Lung (tissue), 12 donors: ENCODE data around the gene TNF. TPM values are rescaled to one million over a fixed set of nuclear protein-coding genes. Genes with fewer than 3 reads are reported as not detected.

Experiments used
- ATAC-seq: fragments of 200-7000 bp; cut with Tn5 transposase; one replicate; pipeline ENCODE4 v1.9.1; 2020; ENCODE audit warnings: moderate number of reproducible peaks; ENCODE audit not compliant: insufficient read depth, low FRiP score
- DNase-seq, 3 donors: peaks; one replicate each; pipeline ENCODE4 v3.0.0-alpha.2; 2013 to 2017
- H3K27ac ChIP-seq, 2 donors: one replicate each; pipeline ENCODE4 v1.5.1; 2013; ENCODE audit warnings: mild to moderate bottlenecking in 2 of 2, moderate library complexity in 2 of 2, control low read depth in 1 of 2, inconsistent platforms in 1 of 2, low read depth in 1 of 2, low read length in 1 of 2
- H3K27me3 ChIP-seq, 3 donors: one replicate each; pipeline ENCODE4 v1.5.1; 2013; ENCODE audit warnings: low read length in 2 of 3; ENCODE audit not compliant: control insufficient read depth in 3 of 3, insufficient read depth in 3 of 3
- H3K36me3 ChIP-seq, 4 donors: one replicate each; pipeline ENCODE4 v1.5.1; 2013; ENCODE audit warnings: low read length in 4 of 4, mild to moderate bottlenecking in 1 of 4, moderate library complexity in 1 of 4; ENCODE audit not compliant: control insufficient read depth in 4 of 4, insufficient read depth in 4 of 4
- H3K4me1 ChIP-seq, 5 donors: one replicate each; pipeline ENCODE4 v1.5.1; 2013; ENCODE audit warnings: low read length in 5 of 5, mild to moderate bottlenecking in 2 of 5, moderate library complexity in 1 of 5; ENCODE audit not compliant: control insufficient read depth in 5 of 5, insufficient read depth in 5 of 5
- H3K4me3 ChIP-seq: one replicate; pipeline ENCODE4 v1.5.1; 2013; ENCODE audit warnings: mild to moderate bottlenecking, control low read depth, moderate library complexity
- H3K9ac ChIP-seq, 2 donors: one replicate each; pipeline ENCODE4 v1.5.1; 2013; ENCODE audit warnings: low read length in 2 of 2, control low read depth in 1 of 2; ENCODE audit not compliant: insufficient read depth in 1 of 2
- H3K9me3 ChIP-seq, 4 donors: one replicate each; pipeline ENCODE4 v1.5.1; 2013; ENCODE audit warnings: low read length in 3 of 4, mild to moderate bottlenecking in 1 of 4, moderate library complexity in 1 of 4; ENCODE audit not compliant: control insufficient read depth in 4 of 4, insufficient read depth in 3 of 4
- CTCF ChIP-seq: IDR thresholded peaks from 2 replicates; pipeline ENCODE4 v1.5.1; 2012; ENCODE audit warnings: mild to moderate bottlenecking; ENCODE audit errors: control extremely low read depth, extremely low read depth
- WGBS, 2 donors: extraction: QIAGEN DNeasy Blood & Tissue Kit; methylation state at CpG; one replicate each; pipeline ENCODE4 v1.1.7; 2013; 5-methylcytosine and 5-hydroxymethylcytosine counted together
- polyA plus RNA-seq, 2 donors: library from polyadenylated mRNA; stranded (reverse); fragments of 200-250 nt; gene quantifications; one replicate each; pipeline ENCODE4 v1.2.1, GENCODE V29; 2013
- total RNA-seq, 2 donors: library from RNA; depleted of rRNA in 1 of 2; stranded (reverse); fragments of >200 nt in 1 of 2; gene quantifications; one replicate each; pipeline ENCODE4 v1.2.1, GENCODE V29; 2014 to 2021
- donor health status: control.
- donor health status: control.
- donor health status: Bipolar disorder and iron deficiency.
- donor health status: healthy.
- donor health status: DM: yes; HTN: yes; CAD: no.

The TNF gene
- total and polyA plus RNA-seq, 4 donors = 0.23 to 15.7 (median 4.1) TPM

GRCh38 chr6:31541059-31541657 is 34.2 kb upstream of the TNF start:
- Histone ChIP-seq H3K4me1 (peaks cover 9 to 28% (median 15%) of the 10 kb centered on the region in 5 donors), H3K9me3 (no peaks in the 10 kb centered on the region), H3K9ac (peak overlapping the region; percentile 100), H3K36me3 (peaks cover 15 to 39% (median 29%) of the 10 kb centered on the region in 4 donors), H3K4me3 (peak overlapping the region; percentile 88), H3K27me3 (no peaks in the 10 kb centered on the region), H3K27ac (peak overlapping the region; percentile 89 to 96)
- WGBS, 2 donors = 0 to 1% methylated on average over 21 of the region's 21 CpGs
- DNase-seq = peak in 2 of 3 donors; percentile 54 to 73
- TF ChIP-seq CTCF = no peak
- peak; percentile 13 for ATAC-seq

GRCh38 chr6:31541658-31542521 is 33.5 kb upstream of the TNF start, which contains the start of gene DDX39B:
Gene DDX39B (minus strand): TSS chr6:31542003. CDS start chr6:31540532, 1,471 bp downstream.
- Histone ChIP-seq H3K9ac (peak within 1 kb of the TSS; percentile 100), H3K27ac (peak within 1 kb of the TSS; percentile 89 to 96), H3K4me1 (peaks cover 9 to 35% (median 15%) of the 10 kb centered on the region in 5 donors), H3K36me3 (peaks cover 15 to 32% (median 23%) of the 10 kb centered on the region in 4 donors), H3K4me3 (peak within 1 kb of the TSS; percentile 88), H3K27me3 (no peaks in the 10 kb centered on the region), H3K9me3 (no peaks in the 10 kb centered on the region)
- WGBS, 2 donors = 0 to 1% methylated on average over 43 of the region's 43 CpGs
- ATAC-seq (peak; percentile 89), DNase-seq (peak; percentile 97 to 99 (median 99))
- no peak for TF ChIP-seq CTCF

- no peak overlapping the region for H3K9ac ChIP-seq
- WGBS, 2 donors = 97 to 99% methylated on average over 6 of the region's 6 CpGs
- H3K9me3 ChIP-seq = no peaks in the 10 kb centered on the region
- peaks cover 13 to 47% (median 20%) of the 10 kb centered on the region in 5 donors for H3K4me1 ChIP-seq
- no peaks in the 10 kb centered on the region for H3K27me3 ChIP-seq
- DNase-seq (no peak), ATAC-seq (no peak)
- H3K27ac ChIP-seq = no peak overlapping the region
- no peak overlapping the region for H3K4me3 ChIP-seq
- peaks cover 10 to 23% (median 16%) of the 10 kb centered on the region in 4 donors for H3K36me3 ChIP-seq
- TF ChIP-seq CTCF = no peak
These were observed 31.7 kb upstream of the TNF start for GRCh38 chr6:31543639-31544038.
